Uterus (tissue), 4 donors: ENCODE results near the gene MEIS2. TPM values are rescaled to one million over a fixed set of nuclear protein-coding genes. Genes with fewer than 3 reads are reported as not detected.

Source experiments
- DNase-seq, 2 donors: peaks; one replicate each; pipeline ENCODE4 v3.0.0-alpha.2; 2019 to 2020
- H3K27ac ChIP-seq, 2 donors: fragments of 200-600 bp; sonication (generic); 1 replicate in 1 of 2; 2 replicates in 1 of 2; pipeline ENCODE4 v1.5.1; 2016 to 2018
- H3K27me3 ChIP-seq, 2 donors: fragments of 200-600 bp; sonication (generic); one replicate each; pipeline ENCODE4 v1.5.1; 2018 to 2019; ENCODE audit warnings: control low read depth in 1 of 2
- H3K36me3 ChIP-seq, 2 donors: fragments of 200-600 bp; sonication (generic); one replicate each; pipeline ENCODE4 v1.5.1; 2019; ENCODE audit warnings: control low read depth in 1 of 2
- H3K4me1 ChIP-seq, 2 donors: fragments of 200-600 bp; sonication (generic); one replicate each; pipeline ENCODE4 v1.5.1; 2018 to 2019; ENCODE audit warnings: control low read depth in 1 of 2
- H3K4me3 ChIP-seq, 2 donors: fragments of 200-600 bp; sonication (generic); 1 replicate in 1 of 2; 2 replicates in 1 of 2; pipeline ENCODE4 v1.5.1; 2018 to 2019; ENCODE audit warnings: mild to moderate bottlenecking in 1 of 2
- H3K9me3 ChIP-seq, 2 donors: fragments of 200-600 bp; sonication (generic); one replicate each; pipeline ENCODE4 v1.5.1; 2019; ENCODE audit warnings: control low read depth in 1 of 2
- POLR2A ChIP-seq, 2 donors: fragments of 450-650 bp; IDR thresholded peaks; one replicate each; pipeline ENCODE4 v1.6.1; 2016; ENCODE audit warnings: antibody characterized with exemption in 2 of 2, mild to moderate bottlenecking in 1 of 2, moderate library complexity in 1 of 2
- intact Hi-C: fragments of 100-400 bp; cut with DNase I; formaldehyde crosslinking; loops from one replicate; pipeline ENCODE4 v1.15.1; 2023; ENCODE audit warnings: low total_unique reads
- total RNA-seq, 4 donors: library from RNA; depleted of rRNA in 3 of 4; stranded (reverse); fragments of >200 nt in 3 of 4; gene quantifications; one replicate each; pipeline versions ENCODE4 v1.1.0 to v1.2.4, GENCODE V29; 2014 to 2023
- TF ChIP-seq, protein P1 (sequence below), 4 experiments: fragments of 200-600 bp in 2 of 4; fragments of 450-650 bp in 2 of 4; sonication (generic) in 2 of 4; IDR thresholded peaks; one replicate each; pipeline ENCODE4 v1.5.1; 2016 to 2019; ENCODE audit warnings: antibody characterized with exemption in 4 of 4, mild to moderate bottlenecking in 2 of 4, moderate library complexity in 1 of 4
- donor health status: DM: yes; HTN: yes; CAD: no.

MEIS2 gene
- total RNA-seq, 4 donors from 2014 or later: 84.0 to 184 (median 112) TPM

DNA sequence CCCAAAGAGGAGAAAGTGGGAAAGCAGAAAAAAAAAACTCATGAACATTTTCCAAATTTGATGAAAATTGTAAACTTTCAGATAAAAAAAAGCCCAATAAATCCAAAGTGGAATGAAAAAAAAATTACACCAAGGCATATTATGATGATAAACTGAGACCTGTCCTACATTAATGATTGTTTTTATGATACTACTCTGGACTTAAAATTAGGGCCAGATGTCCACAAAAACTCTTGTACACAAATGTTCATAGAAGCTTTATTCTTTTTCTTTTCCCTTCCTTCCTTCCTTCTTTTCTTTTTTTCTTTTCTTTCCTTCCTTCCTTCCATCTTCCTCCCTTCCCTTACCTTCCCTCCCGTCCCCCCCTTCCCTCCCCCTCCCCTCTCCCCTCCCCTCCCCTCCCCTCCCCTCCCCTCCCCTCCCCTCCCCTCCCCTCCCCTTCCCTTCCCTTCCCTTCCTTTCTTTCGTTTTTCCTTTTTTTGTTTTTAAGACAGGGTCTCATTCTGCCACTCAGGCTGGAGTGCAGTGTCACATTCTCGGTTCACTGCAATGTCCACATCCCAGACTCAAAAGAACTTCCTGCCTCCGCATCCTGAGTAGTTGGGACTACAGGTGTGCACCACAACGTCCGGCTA, 243.9 kb downstream of the MEIS2 start:
- Histone ChIP-seq H3K9me3 (no peaks in the 10 kb centered on the region), H3K4me1 (no peaks in the 10 kb centered on the region), H3K36me3 (no peaks in the 10 kb centered on the region), H3K27ac (no peak overlapping the region), H3K27me3 (no peaks in the 10 kb centered on the region), H3K4me3 (no peak overlapping the region)
- TF ChIP-seq, protein P1, sequence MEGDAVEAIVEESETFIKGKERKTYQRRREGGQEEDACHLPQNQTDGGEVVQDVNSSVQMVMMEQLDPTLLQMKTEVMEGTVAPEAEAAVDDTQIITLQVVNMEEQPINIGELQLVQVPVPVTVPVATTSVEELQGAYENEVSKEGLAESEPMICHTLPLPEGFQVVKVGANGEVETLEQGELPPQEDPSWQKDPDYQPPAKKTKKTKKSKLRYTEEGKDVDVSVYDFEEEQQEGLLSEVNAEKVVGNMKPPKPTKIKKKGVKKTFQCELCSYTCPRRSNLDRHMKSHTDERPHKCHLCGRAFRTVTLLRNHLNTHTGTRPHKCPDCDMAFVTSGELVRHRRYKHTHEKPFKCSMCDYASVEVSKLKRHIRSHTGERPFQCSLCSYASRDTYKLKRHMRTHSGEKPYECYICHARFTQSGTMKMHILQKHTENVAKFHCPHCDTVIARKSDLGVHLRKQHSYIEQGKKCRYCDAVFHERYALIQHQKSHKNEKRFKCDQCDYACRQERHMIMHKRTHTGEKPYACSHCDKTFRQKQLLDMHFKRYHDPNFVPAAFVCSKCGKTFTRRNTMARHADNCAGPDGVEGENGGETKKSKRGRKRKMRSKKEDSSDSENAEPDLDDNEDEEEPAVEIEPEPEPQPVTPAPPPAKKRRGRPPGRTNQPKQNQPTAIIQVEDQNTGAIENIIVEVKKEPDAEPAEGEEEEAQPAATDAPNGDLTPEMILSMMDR (IDR thresholded peaks at IDR 0.05): no peak
- no peak for TF ChIP-seq POLR2A (IDR thresholded peaks at IDR 0.05)
- intact Hi-C loops: no loop called here
- no peak for DNase-seq

DNA sequence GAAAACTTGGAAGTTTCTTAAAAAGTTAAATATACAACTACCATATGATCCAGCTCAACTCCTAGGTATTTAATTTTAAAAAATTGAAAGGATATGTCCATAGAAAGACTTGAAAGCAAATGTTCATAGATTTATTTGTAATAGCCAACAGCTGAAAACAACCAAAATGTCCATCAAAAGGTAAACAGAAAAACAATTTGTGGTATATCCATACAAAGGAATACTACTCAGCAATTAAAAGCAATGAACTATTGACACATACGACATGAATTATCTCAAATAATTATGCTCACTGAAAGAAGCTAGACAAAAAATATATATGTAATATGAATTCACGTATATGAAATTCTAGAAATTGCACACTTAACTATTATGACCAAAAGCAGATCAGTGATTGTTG, 249.5 kb downstream of the MEIS2 start:
- no peaks in the 10 kb centered on the region for H3K4me1 ChIP-seq
- H3K27ac ChIP-seq: no peak overlapping the region
- H3K4me3 ChIP-seq: no peak overlapping the region
- no peak for TF ChIP-seq POLR2A (IDR thresholded peaks at IDR 0.05)
- TF ChIP-seq, protein P1 (IDR thresholded peaks at IDR 0.05): no peak
- H3K27me3 ChIP-seq: no peaks in the 10 kb centered on the region
- no peaks in the 10 kb centered on the region for H3K36me3 ChIP-seq
- DNase-seq: no peak
- intact Hi-C loops: no loop called here
- H3K9me3 ChIP-seq: no peaks in the 10 kb centered on the region

DNA sequence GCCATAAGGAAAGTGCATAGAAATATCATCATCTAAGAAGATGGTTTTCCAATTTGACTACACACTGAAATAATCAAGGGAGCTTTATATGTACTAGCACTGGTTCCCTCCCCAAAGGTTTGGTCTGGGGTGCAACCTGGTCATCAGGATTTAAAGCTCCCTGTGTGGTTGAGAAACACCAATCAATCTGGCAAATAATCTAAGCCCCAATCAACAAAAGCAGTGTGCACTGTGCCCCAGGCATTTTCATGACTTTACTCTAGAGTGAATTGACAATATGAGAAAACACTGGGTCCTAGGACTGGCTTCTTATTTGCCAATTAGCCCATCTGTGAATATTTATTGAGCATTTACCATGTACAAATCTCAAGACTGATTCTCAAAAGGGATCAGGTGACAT, 255.1 kb downstream of the MEIS2 start:
- intact Hi-C loops: no loop called here
- no peak for TF ChIP-seq POLR2A (IDR thresholded peaks at IDR 0.05)
- TF ChIP-seq, protein P1 (IDR thresholded peaks at IDR 0.05): no peak
- Histone ChIP-seq H3K27ac (no peak overlapping the region), H3K4me3 (no peak overlapping the region), H3K36me3 (no peaks in the 10 kb centered on the region), H3K27me3 (no peaks in the 10 kb centered on the region), H3K9me3 (no peaks in the 10 kb centered on the region), H3K4me1 (no peaks in the 10 kb centered on the region)
- DNase-seq: no peak

DNA sequence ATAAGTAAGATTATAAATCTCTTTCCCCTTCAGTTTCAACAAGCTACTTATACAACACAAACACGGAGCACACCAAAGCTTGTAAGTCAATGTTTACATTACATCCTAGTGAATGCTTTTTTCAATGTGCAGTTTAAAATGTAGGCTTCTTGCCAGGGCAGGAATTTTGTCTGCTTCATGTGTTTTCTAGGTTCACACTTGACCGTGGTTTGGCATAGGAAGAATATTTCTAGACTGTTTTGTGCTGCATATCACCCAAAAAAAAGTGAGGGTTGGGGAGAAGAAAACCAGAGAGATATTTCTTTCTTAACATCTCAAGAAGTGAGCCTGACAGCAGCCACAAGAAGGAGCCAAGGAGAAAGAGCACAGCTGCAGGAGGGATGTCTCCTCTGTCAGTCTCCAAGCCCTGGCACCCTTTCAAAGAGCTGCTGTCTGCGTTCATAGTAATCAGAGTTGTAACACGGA, 255.8 kb downstream of the MEIS2 start:
- DNase-seq: no peak
- H3K9me3 ChIP-seq: no peaks in the 10 kb centered on the region
- intact Hi-C loops: no loop called here
- no peaks in the 10 kb centered on the region for H3K36me3 ChIP-seq
- no peaks in the 10 kb centered on the region for H3K27me3 ChIP-seq
- no peak overlapping the region for H3K27ac ChIP-seq
- TF ChIP-seq POLR2A (IDR thresholded peaks at IDR 0.05): no peak
- H3K4me3 ChIP-seq: no peak overlapping the region
- H3K4me1 ChIP-seq: no peaks in the 10 kb centered on the region

DNA sequence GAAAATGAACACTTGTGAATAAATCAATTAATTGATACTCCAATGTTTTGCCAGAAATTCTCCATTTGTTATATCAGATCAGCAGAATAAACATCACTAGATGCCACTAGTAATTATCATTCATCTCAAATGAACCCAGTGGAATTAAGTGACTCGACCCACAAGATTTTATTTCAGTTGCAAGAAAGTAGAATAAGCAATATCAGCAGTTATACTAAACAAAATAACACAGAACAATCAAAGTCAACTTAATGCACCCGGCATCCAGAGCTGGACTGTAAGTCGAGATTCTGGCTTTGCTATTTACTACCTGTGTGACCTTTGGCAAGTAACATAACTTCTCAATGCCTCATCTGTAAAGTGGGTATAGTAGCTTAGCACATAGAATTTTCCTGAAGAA, 256.5 kb downstream of the MEIS2 start:
- no peak for TF ChIP-seq POLR2A (IDR thresholded peaks at IDR 0.05)
- TF ChIP-seq, protein P1 (IDR thresholded peaks at IDR 0.05): no peak
- no peaks in the 10 kb centered on the region for H3K9me3 ChIP-seq
- no peak for DNase-seq
- intact Hi-C loops: no loop called here
- no peaks in the 10 kb centered on the region for H3K36me3 ChIP-seq
- H3K4me3 ChIP-seq: no peak overlapping the region
- H3K27ac ChIP-seq: no peak overlapping the region
- H3K27me3 ChIP-seq: no peaks in the 10 kb centered on the region
- no peaks in the 10 kb centered on the region for H3K4me1 ChIP-seq

DNA sequence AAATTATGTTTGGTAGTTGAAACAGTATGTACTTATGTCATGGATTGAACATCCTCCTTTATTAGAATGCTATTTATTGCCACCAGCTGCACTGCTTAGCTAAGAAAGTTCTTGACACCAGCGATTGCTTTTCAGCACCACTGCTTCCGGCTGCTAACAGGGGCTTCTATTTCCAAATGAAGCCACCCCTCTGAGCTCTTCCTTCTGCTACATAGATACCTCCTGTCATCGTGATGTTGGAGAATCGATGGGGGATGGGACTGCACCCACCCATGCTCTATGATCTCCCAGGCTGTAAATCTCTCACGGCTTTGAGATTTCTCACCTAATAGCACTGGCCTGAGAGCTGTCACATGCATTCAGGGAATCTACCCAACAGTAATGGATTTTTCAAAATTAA, 259.2 kb downstream of the MEIS2 start:
- H3K36me3 ChIP-seq: no peaks in the 10 kb centered on the region
- no peak for DNase-seq
- H3K4me3 ChIP-seq: no peak overlapping the region
- no peak overlapping the region for H3K27ac ChIP-seq
- no peaks in the 10 kb centered on the region for H3K4me1 ChIP-seq
- no peak for TF ChIP-seq POLR2A (IDR thresholded peaks at IDR 0.05)
- TF ChIP-seq, protein P1 (IDR thresholded peaks at IDR 0.05): no peak
- H3K9me3 ChIP-seq: no peaks in the 10 kb centered on the region
- intact Hi-C loops: no loop called here
- H3K27me3 ChIP-seq: no peaks in the 10 kb centered on the region
